Measurements from ENCODE around the gene GRID2. TPM values are rescaled to one million over a fixed set of nuclear protein-coding genes. Genes with fewer than 3 reads are reported as not detected.
"Not testable (repeated sequence)": the region's sequence is repeated elsewhere in the genome, so short reads cannot be mapped to it uniquely, and the experiment has no call there.

GRID2 gene
- polyA plus RNA-seq, 4 donors, result 3.0 to 6.6 (median 4.8) TPM

- DNase-seq (ENCODE audit: low read depth in 4 of 4, low spot score in 2 of 4), result peak in 2 of 4 donors; percentile 44 to 50
Observed at GRCh38 chr4:92305148-92305877, 1.5 kb downstream of the GRID2 start.

GRCh38 chr4:92305878-92306520 is 2.2 kb downstream of the GRID2 start:
- DNase-seq (ENCODE audit: low read depth in 4 of 4, low spot score in 2 of 4), result no peak

- DNase-seq (ENCODE audit: low read depth in 4 of 4, low spot score in 2 of 4), result no peak
Observed at GRCh38 chr4:92307181-92307580, 3.4 kb downstream of the GRID2 start.

- DNase-seq (ENCODE audit: low read depth in 4 of 4, low spot score in 2 of 4), result peak in 1 of 4 donors; percentile 6
Observed at GRCh38 chr4:92307866-92308265, 4.1 kb downstream of the GRID2 start.

GRCh38 chr4:92317047-92317446 is 13.3 kb downstream of the GRID2 start:
- no peak for DNase-seq (ENCODE audit: low read depth in 4 of 4, low spot score in 2 of 4)

GRCh38 chr4:92328095-92328494 is 24.3 kb downstream of the GRID2 start:
- no peak for DNase-seq (ENCODE audit: low read depth in 4 of 4, low spot score in 2 of 4)

- DNase-seq (ENCODE audit: low read depth in 4 of 4, low spot score in 2 of 4), result no peak
Observed at GRCh38 chr4:92333016-92333415, 29.2 kb downstream of the GRID2 start.

- peak in 1 of 4 donors; percentile 3 for DNase-seq (ENCODE audit: low read depth in 4 of 4, low spot score in 2 of 4)
Observed at GRCh38 chr4:92334716-92335350, 31.1 kb downstream of the GRID2 start.

GRCh38 chr4:92339676-92340075 is 35.9 kb downstream of the GRID2 start:
- DNase-seq (ENCODE audit: low read depth in 4 of 4, low spot score in 2 of 4), result no peak

GRCh38 chr4:92344216-92344615 is 40.5 kb downstream of the GRID2 start:
- no peak for DNase-seq (ENCODE audit: low read depth in 4 of 4, low spot score in 2 of 4)

GRCh38 chr4:92346289-92346688 is 42.5 kb downstream of the GRID2 start:
- DNase-seq (ENCODE audit: low read depth in 4 of 4, low spot score in 2 of 4), result no peak

- DNase-seq (ENCODE audit: low read depth in 4 of 4, low spot score in 2 of 4), result no peak
Observed at GRCh38 chr4:92357966-92358365, 54.2 kb downstream of the GRID2 start.

GRCh38 chr4:92359491-92359890 is 55.7 kb downstream of the GRID2 start:
- DNase-seq (ENCODE audit: low read depth in 4 of 4, low spot score in 2 of 4), result no peak

- DNase-seq (ENCODE audit: low read depth in 4 of 4, low spot score in 2 of 4), result no peak
Observed at GRCh38 chr4:92362028-92362427, 58.3 kb downstream of the GRID2 start.

- DNase-seq (ENCODE audit: low read depth in 4 of 4, low spot score in 2 of 4), result peak in 1 of 4 donors; percentile 6
Observed at GRCh38 chr4:92368653-92369052, 64.9 kb downstream of the GRID2 start.

GRCh38 chr4:92381616-92382015 is 77.8 kb downstream of the GRID2 start:
- DNase-seq (ENCODE audit: low read depth in 4 of 4, low spot score in 2 of 4), result no peak

- no peak for DNase-seq (ENCODE audit: low read depth in 4 of 4, low spot score in 2 of 4)
Observed at GRCh38 chr4:92382128-92382527, 78.4 kb downstream of the GRID2 start.

- DNase-seq (ENCODE audit: low read depth in 4 of 4, low spot score in 2 of 4), result peak in 2 of 4 donors; percentile 5 to 20
Observed at GRCh38 chr4:92387459-92388069, 83.8 kb downstream of the GRID2 start.

GRCh38 chr4:92399032-92399431 is 95.3 kb downstream of the GRID2 start:
- no peak for DNase-seq (ENCODE audit: low read depth in 4 of 4, low spot score in 2 of 4)

- DNase-seq (ENCODE audit: low read depth in 4 of 4, low spot score in 2 of 4), result not testable (repeated sequence)
Observed at GRCh38 chr4:92403525-92403924, 99.8 kb downstream of the GRID2 start.

- DNase-seq (ENCODE audit: low read depth in 4 of 4, low spot score in 2 of 4), result no peak
Observed at GRCh38 chr4:92406488-92406887, 102.7 kb downstream of the GRID2 start.

All from left renal cortex interstitium (tissue), 4 donors.